WERI-Rb-1 (cell line): ENCODE results near the gene CBFB.

Experiments
- DNase-seq: peaks from one replicate; pipeline ENCODE4 v3.0.0-alpha.2; 2020
- H3K27ac ChIP-seq: fragments of 250-450 bp; sonication (Bioruptor Pico); 2 replicates; pipeline ENCODE4 v1.5.1; 2020; ENCODE audit warnings: mild to moderate bottlenecking, moderate library complexity
- H3K27me3 ChIP-seq: fragments of 250-450 bp; sonication (Bioruptor Pico); 2 replicates; pipeline ENCODE4 v1.5.1; 2021; ENCODE audit warnings: mild to moderate bottlenecking, low read depth, moderate library complexity; ENCODE audit not compliant: insufficient read depth, severe bottlenecking
- H3K36me3 ChIP-seq: fragments of 250-450 bp; sonication (Bioruptor Pico); 2 replicates; pipeline ENCODE4 v1.5.1; 2020; ENCODE audit warnings: mild to moderate bottlenecking, moderate library complexity
- H3K4me3 ChIP-seq: 2 replicates; pipeline ENCODE4 v1.5.1; 2011; ENCODE audit warnings: low read depth, mild to moderate bottlenecking, control low read depth, low read length
- H3K9me3 ChIP-seq: fragments of 250-450 bp; sonication (Bioruptor Pico); 2 replicates; pipeline ENCODE4 v1.5.1; 2021; ENCODE audit warnings: mild to moderate bottlenecking, moderate library complexity; ENCODE audit not compliant: severe bottlenecking
- TF ChIP-seq, protein P1 (sequence below): IDR thresholded peaks from 2 replicates; pipeline ENCODE4 v1.5.1; 2011; ENCODE audit warnings: low read depth, mild to moderate bottlenecking, control low read depth, inconsistent platforms, low read length

CBFB gene

GRCh38 chr16:67109407-67110135 lies 80.6 kb downstream of the CBFB start, which contains the start of gene PHAF1:
TSS of gene PHAF1 (plus strand) at chr16:67109941. CDS start at chr16:67110176, 235 bp downstream.
- peak; percentile 95 for DNase-seq
- no peaks in the 10 kb centered on the region for H3K9me3 ChIP-seq
- H3K27ac ChIP-seq, result peak within 1 kb of the TSS; percentile 74
- H3K4me3 ChIP-seq, result peak within 1 kb of the TSS; percentile 74
- TF ChIP-seq, protein P1, sequence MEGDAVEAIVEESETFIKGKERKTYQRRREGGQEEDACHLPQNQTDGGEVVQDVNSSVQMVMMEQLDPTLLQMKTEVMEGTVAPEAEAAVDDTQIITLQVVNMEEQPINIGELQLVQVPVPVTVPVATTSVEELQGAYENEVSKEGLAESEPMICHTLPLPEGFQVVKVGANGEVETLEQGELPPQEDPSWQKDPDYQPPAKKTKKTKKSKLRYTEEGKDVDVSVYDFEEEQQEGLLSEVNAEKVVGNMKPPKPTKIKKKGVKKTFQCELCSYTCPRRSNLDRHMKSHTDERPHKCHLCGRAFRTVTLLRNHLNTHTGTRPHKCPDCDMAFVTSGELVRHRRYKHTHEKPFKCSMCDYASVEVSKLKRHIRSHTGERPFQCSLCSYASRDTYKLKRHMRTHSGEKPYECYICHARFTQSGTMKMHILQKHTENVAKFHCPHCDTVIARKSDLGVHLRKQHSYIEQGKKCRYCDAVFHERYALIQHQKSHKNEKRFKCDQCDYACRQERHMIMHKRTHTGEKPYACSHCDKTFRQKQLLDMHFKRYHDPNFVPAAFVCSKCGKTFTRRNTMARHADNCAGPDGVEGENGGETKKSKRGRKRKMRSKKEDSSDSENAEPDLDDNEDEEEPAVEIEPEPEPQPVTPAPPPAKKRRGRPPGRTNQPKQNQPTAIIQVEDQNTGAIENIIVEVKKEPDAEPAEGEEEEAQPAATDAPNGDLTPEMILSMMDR, result no peak
- H3K36me3 ChIP-seq, result peaks cover 18% of the 10 kb centered on the region
- no peaks in the 10 kb centered on the region for H3K27me3 ChIP-seq

DNA sequence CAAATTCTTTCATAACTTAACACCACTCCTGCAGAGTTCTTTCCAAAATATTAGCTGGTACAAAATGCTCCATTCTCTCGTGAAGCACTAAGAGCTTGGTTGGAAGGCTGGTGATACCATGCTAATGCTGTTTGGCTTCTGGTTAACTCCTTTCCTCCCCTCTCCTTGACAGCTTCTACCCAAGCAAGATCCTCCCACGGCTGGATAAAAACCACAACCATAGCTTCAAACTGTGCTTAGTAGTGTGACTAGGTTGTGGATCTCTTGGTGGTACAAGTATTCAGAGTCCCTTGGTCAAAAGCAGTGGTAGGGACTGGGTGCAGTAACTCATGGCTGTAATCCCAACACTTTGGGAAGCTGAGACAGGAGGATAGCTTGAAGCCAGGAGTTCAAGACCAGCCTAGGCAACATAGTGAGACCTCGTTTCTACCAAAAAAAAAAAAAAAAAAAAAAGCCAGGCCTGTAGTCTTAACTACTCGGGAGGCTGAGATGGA lies 83.0 kb downstream of the CBFB start:
- Histone ChIP-seq H3K27me3 (no peaks in the 10 kb centered on the region), H3K9me3 (no peaks in the 10 kb centered on the region), H3K4me3 (no peak overlapping the region), H3K36me3 (peaks cover 18% of the 10 kb centered on the region), H3K27ac (no peak overlapping the region)
- TF ChIP-seq, protein P1, result no peak
- no peak for DNase-seq

DNA sequence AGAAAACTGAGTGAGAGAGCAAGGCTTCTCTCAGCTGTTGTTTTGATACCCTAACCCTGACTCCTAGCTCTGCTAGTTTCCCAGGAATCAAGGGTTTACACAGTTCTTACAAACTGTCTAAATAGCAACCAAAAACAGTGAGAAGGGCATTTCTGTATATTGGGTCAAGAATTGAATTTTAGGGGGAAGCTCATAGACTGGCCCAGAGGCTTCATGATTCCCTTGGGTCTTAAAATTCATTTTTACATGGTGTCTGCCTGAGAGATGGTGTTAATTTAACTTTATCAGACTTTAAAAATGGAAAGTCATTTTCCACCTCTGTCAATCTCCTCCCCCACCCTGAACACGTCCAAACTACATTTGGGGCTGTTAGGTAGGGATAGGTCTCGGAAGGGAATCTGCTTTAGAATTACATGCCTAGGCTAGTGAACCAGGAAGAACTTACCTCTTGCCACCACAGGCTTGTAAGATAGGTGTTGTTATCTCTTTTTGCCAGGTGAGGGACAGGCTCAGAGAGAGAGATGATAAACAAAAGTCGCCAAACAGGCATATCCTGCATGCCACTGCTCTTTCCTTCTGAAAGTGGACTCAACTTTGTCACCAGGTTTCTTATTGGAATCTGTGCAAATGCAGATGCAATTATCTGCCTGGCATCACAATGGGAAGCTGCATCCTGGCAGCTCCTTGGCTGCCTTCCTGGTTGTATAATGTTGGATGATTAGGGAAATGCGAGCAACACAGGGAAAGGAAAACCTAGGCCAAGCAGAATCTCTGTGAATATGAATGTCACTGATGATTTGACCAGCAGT lies 83.8 kb downstream of the CBFB start:
- Histone ChIP-seq H3K4me3 (no peak overlapping the region), H3K36me3 (peaks cover 18% of the 10 kb centered on the region), H3K27me3 (no peaks in the 10 kb centered on the region), H3K9me3 (no peaks in the 10 kb centered on the region), H3K27ac (no peak overlapping the region)
- no peak for DNase-seq
- TF ChIP-seq, protein P1, result no peak

GRCh38 chr16:67114793-67115192 lies 85.8 kb downstream of the CBFB start:
- TF ChIP-seq, protein P1, result no peak
- no peak for DNase-seq
- Histone ChIP-seq H3K9me3 (no peaks in the 10 kb centered on the region), H3K27ac (no peak overlapping the region), H3K4me3 (no peak overlapping the region), H3K27me3 (no peaks in the 10 kb centered on the region), H3K36me3 (peaks cover 18% of the 10 kb centered on the region)

DNA sequence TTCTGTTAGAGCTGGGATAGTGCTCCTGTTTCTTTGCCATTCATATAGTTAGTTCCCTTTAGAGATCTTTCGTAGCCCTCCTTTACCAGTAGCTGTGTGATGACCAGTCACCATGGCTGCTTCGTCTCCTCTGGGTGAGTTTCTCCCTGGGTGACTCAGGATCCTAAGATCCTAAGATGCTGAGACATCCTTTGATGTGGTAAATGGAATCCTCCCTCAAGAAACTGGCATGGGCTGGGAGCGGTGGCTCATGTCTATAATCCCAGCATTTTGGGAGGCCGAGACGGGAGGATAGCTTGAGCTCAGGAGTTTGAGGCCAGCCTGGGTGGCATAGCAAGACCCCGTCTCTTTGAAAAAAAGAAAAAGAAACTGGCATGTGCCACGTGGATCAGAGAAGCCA lies 86.7 kb downstream of the CBFB start:
- no peak for DNase-seq
- TF ChIP-seq, protein P1, result no peak
- Histone ChIP-seq H3K27ac (no peak overlapping the region), H3K27me3 (no peaks in the 10 kb centered on the region), H3K36me3 (peaks cover 24% of the 10 kb centered on the region), H3K9me3 (no peaks in the 10 kb centered on the region), H3K4me3 (no peak overlapping the region)
